GM21515 (cell line): Measurements from ENCODE around the gene GRIK4.
"Not testable (repeated sequence)": the region's sequence is repeated elsewhere in the genome, so short reads cannot be mapped to it uniquely, and the experiment has no call there.

Experiments used
- ATAC-seq: cut with Tn5 transposase; IDR thresholded peaks from one replicate; pipeline ENCODE4 v1.9.1; 2021; ENCODE audit not compliant: unreplicated experiment

Gene GRIK4

DNA sequence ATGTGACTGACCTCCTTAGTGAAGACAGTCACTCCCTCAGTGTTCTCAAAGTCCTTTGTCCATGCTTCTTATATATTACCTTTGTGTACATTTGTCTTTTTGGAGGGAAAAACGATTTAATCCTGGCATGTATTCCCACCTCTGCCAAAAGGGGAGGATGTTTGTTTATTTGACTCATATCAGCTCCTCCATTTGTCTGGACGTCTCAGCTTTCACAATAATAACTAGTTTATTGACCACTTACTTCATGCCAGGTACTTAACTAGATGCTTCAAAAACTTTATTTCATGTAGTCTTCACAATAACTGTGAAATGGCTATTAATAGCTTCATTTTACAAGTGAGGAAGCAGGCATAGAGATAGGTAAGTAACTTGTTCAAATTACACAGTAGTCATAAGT lies 517.6 kb downstream of the GRIK4 start:
- ATAC-seq, result no peak

- ATAC-seq, result no peak
These were observed 518.4 kb downstream of the GRIK4 start for GRCh38 chr11:121029813-121030445.

GRCh38 chr11:121031167-121031566 lies 519.6 kb downstream of the GRIK4 start:
- no peak for ATAC-seq

GRCh38 chr11:121031648-121032047 lies 520.1 kb downstream of the GRIK4 start:
- not testable (repeated sequence) for ATAC-seq

DNA sequence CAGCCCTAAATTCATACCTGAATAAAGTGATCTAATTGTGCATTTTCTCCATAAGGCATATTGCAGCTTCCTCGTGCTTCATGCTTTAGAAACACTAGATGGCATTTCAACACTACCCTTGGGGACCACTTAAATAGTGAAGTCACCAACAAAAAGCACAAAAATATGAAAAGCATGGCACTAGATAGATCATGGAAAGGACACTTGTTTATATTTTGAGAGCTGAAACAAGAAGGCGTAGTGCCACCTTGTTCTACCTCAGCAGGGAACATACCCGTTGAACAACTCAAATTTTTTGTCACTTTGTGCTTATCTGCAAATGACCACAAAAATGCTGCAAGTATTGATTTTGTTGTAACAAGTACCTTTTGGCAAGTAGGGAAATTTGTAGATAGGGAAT lies 521.0 kb downstream of the GRIK4 start:
- no peak for ATAC-seq

- no peak for ATAC-seq
These were observed 522.1 kb downstream of the GRIK4 start for GRCh38 chr11:121033635-121034034.

- no peak for ATAC-seq
These were observed 523.7 kb downstream of the GRIK4 start for GRCh38 chr11:121035169-121035755.

DNA sequence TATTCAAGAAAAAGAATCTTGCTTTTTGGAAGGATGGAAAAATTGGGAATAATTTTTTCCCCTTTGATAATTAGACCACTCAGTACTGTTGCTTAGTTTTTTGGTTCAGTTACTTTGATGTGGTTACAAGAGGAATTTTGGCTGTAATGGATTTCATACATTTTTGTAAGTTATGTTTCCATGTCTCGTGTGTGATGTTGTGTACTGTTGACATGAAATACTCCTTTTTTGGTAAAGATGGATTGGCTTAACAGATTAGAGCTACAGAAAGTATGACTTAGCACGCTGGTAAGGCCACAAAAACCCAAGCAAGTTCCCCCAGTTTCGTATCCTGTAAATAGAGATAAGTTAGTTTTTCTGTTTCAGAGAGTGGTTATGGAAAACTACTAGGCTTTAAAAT lies 524.2 kb downstream of the GRIK4 start:
- ATAC-seq, result no peak

DNA sequence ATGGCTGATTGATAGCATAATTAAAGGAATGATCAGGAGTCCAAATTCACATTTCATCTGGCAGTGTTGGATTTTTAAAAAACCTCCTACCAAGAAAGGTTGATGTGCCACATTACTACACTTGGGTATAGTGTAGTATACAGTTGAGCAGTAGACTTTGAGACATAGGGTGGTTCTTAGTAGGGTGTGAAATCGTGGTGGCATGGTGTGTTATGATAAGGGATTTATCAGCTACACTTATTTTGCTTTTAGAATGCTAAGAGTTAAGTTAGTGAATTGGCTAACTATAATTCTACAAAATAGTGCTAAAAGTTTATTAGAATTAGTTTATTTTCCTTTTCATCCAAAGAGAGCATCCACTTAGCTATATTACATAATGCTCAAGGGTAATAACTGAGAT lies 525.5 kb downstream of the GRIK4 start:
- no peak for ATAC-seq
